T follicular helper cell (primary cell): ENCODE measurements around the gene ATP2B2.

Experiments used
- DNase-seq: peaks from one replicate; pipeline ENCODE4 v3.0.0-alpha.2; 2020; ENCODE audit warnings: low read depth

The ATP2B2 gene

DNA sequence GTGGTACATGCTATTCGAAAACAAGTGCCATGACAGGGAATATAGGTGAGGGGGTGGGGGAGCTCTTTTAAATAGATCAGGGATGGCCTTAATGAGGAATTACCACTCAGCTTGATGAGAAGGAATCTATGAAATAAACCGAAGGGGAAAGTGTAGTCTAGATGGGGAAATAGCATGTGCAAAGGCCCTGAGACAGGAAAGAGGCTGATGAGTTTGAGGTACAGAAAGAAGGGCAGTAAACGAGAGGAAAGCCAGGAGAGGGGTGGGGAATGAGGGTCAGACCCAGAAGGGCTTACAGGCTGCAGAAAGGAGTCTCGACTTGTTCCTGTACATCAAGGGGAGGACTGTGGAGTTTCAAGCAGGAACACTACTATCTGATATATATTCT, 12.2 kb downstream of the ATP2B2 start:
- no peak for DNase-seq

GRCh38 chr3:10492364-10493201, 12.8 kb downstream of the ATP2B2 start:
- DNase-seq: no peak

DNA sequence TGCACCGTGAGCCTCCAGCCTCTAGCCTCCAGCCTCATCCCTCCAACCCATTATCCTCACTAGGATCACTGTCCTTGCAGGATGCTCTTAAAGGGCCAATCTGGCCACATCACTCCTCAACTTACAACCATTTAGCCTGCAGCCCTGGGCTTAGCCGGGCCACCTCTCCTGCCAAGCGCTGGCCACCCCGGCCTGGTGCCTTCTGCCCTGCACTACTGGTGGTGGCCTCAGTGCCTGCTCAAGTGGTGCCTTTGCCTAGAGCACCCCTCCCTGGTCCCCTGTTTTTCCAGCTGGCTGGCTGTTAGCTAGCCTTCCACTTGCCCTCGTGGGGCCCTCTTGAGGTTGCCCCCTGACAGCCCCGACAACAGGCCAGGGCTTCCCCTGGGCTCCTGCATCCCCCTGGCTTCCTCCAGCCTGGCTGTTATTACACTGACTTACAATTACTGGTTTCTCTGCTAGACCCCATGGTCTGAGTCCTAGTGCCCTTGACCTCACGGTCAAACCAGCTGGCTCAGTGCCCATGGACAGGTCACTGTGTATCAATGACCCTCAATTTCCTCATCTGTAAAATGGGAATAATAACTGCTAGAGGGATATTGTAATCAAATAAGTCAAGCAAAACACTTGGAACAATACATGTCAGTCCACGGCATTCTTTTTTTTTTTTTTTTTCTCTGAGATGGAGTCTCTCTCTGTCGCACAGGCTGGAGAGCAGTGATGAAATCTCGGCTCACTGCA, 15.5 kb downstream of the ATP2B2 start:
- DNase-seq: no peak

- DNase-seq: no peak
Measured at GRCh38 chr3:10487988-10488633, 17.3 kb downstream of the ATP2B2 start.

DNA sequence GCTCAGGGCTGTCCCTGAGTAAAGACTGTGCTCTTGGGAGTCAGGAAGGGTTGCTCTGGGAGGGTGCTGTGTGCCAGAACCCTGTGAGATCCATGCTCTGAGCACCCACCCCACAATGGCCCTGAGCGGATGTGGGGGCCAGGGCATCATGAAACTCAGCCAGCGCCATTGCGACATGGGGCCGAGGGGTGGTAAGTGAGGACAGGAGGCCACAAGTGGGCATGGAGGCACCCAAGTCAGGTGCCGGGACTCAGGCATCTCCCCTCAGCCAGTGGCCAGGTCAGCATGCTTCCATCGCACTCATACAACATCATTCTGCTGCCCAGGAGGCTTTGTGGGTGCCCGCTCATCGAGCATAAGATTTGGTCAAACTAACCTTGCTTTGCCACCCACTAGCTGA, 19.6 kb downstream of the ATP2B2 start:
- no peak for DNase-seq

GRCh38 chr3:10485380-10485779, 20.0 kb downstream of the ATP2B2 start:
- no peak for DNase-seq

DNA sequence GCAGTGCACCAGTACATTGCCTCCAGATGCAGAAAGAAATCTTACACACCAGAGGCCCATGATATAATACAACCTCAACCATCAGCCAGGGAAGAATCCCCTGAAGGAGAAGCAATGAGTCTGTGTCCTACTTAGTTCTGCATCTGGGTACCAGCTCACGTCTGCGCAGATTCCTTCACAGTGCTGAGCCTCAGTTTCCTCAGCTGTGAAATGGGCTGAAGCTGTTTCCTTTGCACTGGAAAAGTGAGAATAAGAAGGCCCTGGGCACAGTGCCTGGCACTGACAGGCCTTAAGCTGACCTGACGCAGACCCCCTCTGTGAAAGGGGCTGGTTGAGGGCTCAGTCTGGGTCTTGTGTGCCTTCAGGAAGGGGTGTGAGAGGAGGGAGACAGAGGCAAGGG, 20.7 kb downstream of the ATP2B2 start:
- no peak for DNase-seq

- DNase-seq: no peak
Measured at GRCh38 chr3:10483686-10484345, 21.6 kb downstream of the ATP2B2 start.

GRCh38 chr3:10483364-10483675, 22.1 kb downstream of the ATP2B2 start:
- DNase-seq: no peak

GRCh38 chr3:10482631-10483363, 22.6 kb downstream of the ATP2B2 start:
- no peak for DNase-seq

- DNase-seq: no peak
Measured at GRCh38 chr3:10480871-10481378, 24.5 kb downstream of the ATP2B2 start.

DNA sequence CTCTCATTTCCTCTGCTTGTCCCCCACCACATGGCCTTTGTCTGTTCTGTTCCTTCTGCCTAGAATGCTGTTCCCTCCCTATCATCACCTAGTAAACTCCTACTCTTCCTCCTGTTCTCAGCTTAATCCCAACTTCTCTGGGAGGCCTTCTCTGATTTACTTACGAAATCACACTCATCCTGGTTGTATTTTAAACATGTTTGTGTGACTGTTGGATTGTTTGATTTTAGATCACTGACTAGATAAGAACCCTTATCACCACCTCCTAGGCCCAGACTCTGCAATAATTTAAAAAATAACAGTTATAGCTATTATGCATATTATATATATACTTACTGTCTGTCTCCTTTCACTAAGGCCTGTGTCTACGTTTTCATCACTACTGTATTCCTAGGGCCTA, 26.1 kb downstream of the ATP2B2 start:
- no peak for DNase-seq

DNA sequence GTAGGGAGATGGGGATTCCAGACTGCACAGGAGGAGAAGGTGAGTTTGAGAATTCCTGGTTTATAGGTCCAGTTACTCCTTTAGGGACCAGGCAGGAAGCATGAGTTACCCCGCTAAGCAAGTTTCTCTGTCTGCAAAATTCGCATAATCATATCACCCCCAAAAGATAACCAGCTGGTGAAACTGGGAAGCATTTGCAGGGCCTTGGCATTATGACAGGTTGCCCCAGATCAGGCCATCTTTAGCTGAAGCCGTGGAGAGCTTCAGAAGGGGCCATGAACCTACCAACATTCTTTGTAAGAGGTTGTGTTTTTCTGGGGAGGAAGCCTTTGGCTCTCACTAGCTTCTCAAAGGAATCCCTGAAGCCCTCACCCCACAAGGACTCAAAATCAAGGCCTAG, 29.4 kb downstream of the ATP2B2 start:
- no peak for DNase-seq

- DNase-seq: no peak
Measured at GRCh38 chr3:10474847-10475246, 30.5 kb downstream of the ATP2B2 start.

DNA sequence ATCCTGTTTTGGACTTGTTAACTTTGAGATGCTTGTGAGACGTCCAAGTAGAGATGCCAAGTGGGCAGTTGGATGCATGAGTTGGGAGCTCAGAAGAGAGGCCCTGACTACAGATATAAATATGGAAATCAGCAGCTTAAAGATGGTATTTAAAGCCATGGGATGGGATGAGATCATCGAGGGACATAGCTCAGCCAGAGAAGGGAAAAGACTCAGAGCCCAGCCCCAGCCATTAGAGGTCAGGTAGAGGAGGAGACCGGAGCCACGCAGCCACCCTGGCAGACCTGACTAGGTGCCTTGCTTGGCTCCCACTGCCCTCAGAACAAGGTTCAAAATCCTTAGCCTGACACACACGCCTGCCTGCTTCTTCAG, 31.1 kb downstream of the ATP2B2 start:
- DNase-seq: no peak

GRCh38 chr3:10473581-10474274, 31.7 kb downstream of the ATP2B2 start:
- no peak for DNase-seq

DNA sequence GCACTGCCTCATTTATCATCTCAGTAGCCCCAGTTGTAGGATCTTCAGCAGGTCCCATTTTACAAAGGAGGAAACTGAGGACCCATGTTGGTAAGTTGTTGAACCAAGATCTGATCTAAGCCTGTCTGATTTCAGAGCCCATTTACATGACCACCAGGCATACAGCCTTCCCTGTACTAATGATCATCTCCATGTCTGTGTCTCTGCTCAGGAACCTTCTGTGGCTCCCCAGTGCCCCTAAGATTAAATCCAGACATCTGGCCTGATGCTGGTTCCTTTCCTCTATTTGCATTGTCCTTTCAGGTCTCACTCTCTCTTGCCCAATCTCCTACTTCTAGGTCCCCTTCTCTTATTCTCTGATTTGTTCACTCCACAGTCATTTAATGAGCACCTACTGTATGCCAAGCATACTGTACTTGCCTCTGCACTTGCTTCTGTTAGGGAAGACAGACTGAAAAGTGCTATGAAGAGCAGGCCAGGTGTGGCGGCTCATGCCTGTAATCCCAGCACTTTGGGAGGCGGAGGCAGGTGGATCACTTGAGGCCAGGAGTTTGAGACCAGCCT, 32.4 kb downstream of the ATP2B2 start:
- no peak for DNase-seq

DNA sequence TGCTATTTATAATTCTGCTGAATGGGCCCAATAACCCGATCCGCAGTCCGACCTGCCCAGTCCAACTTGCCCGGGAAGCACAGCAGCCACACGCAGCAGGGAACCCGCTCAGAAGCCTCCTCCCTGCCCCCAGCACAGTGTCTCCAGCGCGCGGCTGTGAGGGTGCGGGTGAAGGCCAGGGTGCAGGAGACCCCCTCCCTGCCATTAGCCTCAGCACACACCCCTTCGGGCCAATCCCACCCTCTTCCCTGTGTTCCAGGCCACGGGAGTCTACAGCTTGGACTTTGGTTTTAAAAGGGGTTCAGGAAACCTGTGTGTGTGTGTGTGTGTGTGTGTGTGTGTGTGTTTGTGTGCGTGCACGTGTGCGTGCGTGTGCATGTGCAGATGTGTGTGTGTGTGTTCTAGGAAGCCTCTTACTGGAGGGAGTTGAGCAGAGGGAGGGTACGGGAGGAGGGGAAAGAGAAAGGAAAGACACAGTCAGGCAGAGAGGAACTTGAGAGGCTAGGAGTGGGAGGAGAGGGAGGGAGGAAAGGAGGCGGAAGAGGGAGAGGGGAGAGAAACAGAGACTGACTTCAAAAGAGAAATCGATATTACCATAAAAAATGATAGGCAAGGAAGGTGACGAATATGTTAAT, 34.2 kb downstream of the ATP2B2 start:
- no peak for DNase-seq

GRCh38 chr3:10470120-10471053, 35.0 kb downstream of the ATP2B2 start:
- no peak for DNase-seq
